HepG2 (cell line): Measurements from ENCODE around the gene CCDC91. TPM values are rescaled to one million over a fixed set of nuclear protein-coding genes. Genes with fewer than 3 reads are reported as not detected.

Source experiments
- ATAC-seq: fragments of 200-7000 bp; cut with Tn5 transposase; 3 replicates; pipeline ENCODE4 v1.9.1; 2020; ENCODE audit warnings: mild to moderate bottlenecking, moderate library complexity
- BruUV-seq: library from RNA; stranded (reverse); fragments of 400-500 nt; replicated peaks from 2 replicates; lab custom pipeline; 2021; lab: Mats Ljungman, UMichigan
- CTCF ChIA-PET: fragments of 300-600 bp; formaldehyde crosslinking; extraction: SDS; loops from one replicate; lab custom pipeline; 2021; ENCODE audit warnings: low total read pairs, inconsistent platforms, low intra/inter-chr PET ratio; lab: Yijun Ruan, JAX
- POLR2A ChIA-PET: fragments of 350-600 bp; sonication (Branson Sonifier 250); formaldehyde crosslinking; loops from one replicate; lab custom pipeline; 2020; ENCODE audit warnings: antibody characterized with exemption, inconsistent platforms; lab: Yijun Ruan, JAX
- DNase-seq: peaks from one replicate; pipeline ENCODE4 v3.0.0-alpha.2; 2015; ENCODE audit warnings: low spot score
- FAIRE-seq: peaks from 3 replicates; lab custom pipeline; 2011; peaks lifted over from hg19 to GRCh38; lab: Jason Lieb, UNC
- H2AFZ ChIP-seq: one replicate; pipeline ENCODE4 v1.6.1; 2011; ENCODE audit warnings: low read length, inconsistent platforms
- H3K27ac ChIP-seq: fragments of 300-600 bp; 3 replicates; pipeline ENCODE4 v1.8.0; 2011; ENCODE audit warnings: mixed run types, mild to moderate bottlenecking, mixed read lengths, low read length, inconsistent platforms; ENCODE audit not compliant: insufficient read depth; ENCODE audit errors: extremely low read length
- H3K27me3 ChIP-seq, 2 experiments: fragments of 200-600 bp in 1 of 2; 2 replicates in 1 of 2; 3 replicates in 1 of 2; pipeline versions ENCODE4 v1.6.0 to v1.8.0; 2011; ENCODE audit warnings: low read length in 2 of 2, mild to moderate bottlenecking in 2 of 2, moderate library complexity in 2 of 2, inconsistent platforms in 1 of 2; ENCODE audit not compliant: insufficient read depth in 2 of 2, control insufficient read depth in 1 of 2
- H3K36me3 ChIP-seq, 2 experiments: fragments of 200-600 bp in 1 of 2; replicated peaks in 1 of 2; 2 replicates in 1 of 2; 3 replicates in 1 of 2; pipeline versions ENCODE4 v1.5.1 to v1.8.0; 2011; ENCODE audit warnings: low read length in 2 of 2, inconsistent platforms in 1 of 2; ENCODE audit not compliant: insufficient read depth in 2 of 2, control insufficient read depth in 1 of 2
- H3K4me1 ChIP-seq: 2 replicates; pipeline ENCODE4 v1.5.1; 2012; ENCODE audit warnings: low read length, inconsistent platforms; ENCODE audit not compliant: insufficient read depth
- H3K4me2 ChIP-seq: 2 replicates; pipeline ENCODE4 v1.6.0; 2011; ENCODE audit warnings: low read depth, low read length, inconsistent platforms
- H3K4me3 ChIP-seq, 3 experiments: fragments of 200-600 bp in 1 of 3; sonication (generic), shearing (Covaris generic) in 1 of 3; replicated peaks in 1 of 3; 2 replicates each; pipeline ENCODE4 v1.5.1; 2011 to 2016; ENCODE audit warnings: low read length in 3 of 3, inconsistent platforms in 2 of 3, low read depth in 2 of 3, mild to moderate bottlenecking in 2 of 3, control low read depth in 1 of 3, mixed read lengths in 1 of 3; ENCODE audit not compliant: insufficient read depth in 1 of 3
- H3K79me2 ChIP-seq: one replicate; pipeline ENCODE4 v1.6.1; 2011; ENCODE audit warnings: low read length, inconsistent platforms; ENCODE audit not compliant: insufficient read depth
- H3K9ac ChIP-seq: 2 replicates; pipeline ENCODE4 v1.6.0; 2011; ENCODE audit warnings: mild to moderate bottlenecking, low read depth, low read length, inconsistent platforms; ENCODE audit not compliant: insufficient read depth
- H3K9me3 ChIP-seq: 2 replicates; pipeline ENCODE4 v1.5.1; 2012; ENCODE audit warnings: mild to moderate bottlenecking, low read length
- H4K20me1 ChIP-seq: 2 replicates; pipeline ENCODE4 v1.6.0; 2011; ENCODE audit warnings: inconsistent platforms, mild to moderate bottlenecking, low read length, moderate library complexity; ENCODE audit not compliant: insufficient read depth
- CEBPB ChIP-seq: IDR thresholded peaks from 2 replicates; pipeline ENCODE4 v1.6.1; 2011; ENCODE audit warnings: low read depth, low read length, improper control_type of control experiment, borderline replicate concordance
- CREBL2 ChIP-seq: sonication (generic); formaldehyde crosslinking; IDR thresholded peaks from 2 replicates; pipeline ENCODE4 v1.8.1; 2023; ENCODE audit warnings: missing genetic modification reagents, mild to moderate bottlenecking, borderline replicate concordance
- MIER2 ChIP-seq: IDR thresholded peaks from 2 replicates; pipeline ENCODE4 v1.6.1; 2016; ENCODE audit warnings: missing biosample characterization, missing genetic modification reagents
- NCOA2 ChIP-seq: sonication (generic); formaldehyde crosslinking; IDR thresholded peaks from 2 replicates; pipeline ENCODE4 v1.8.0; 2022; ENCODE audit warnings: inconsistent platforms
- TEF ChIP-seq: sonication (generic); formaldehyde crosslinking; IDR thresholded peaks from 2 replicates; pipeline ENCODE4 v1.5.0; 2020; ENCODE audit warnings: missing genetic modification reagents
- ZFP41 ChIP-seq: sonication (generic); formaldehyde crosslinking; IDR thresholded peaks from 2 replicates; pipeline ENCODE4 v1.4.0; 2020; ENCODE audit warnings: mild to moderate bottlenecking, missing genetic modification reagents, borderline replicate concordance
- ZNF10 ChIP-seq: sonication (generic); formaldehyde crosslinking; IDR thresholded peaks from 2 replicates; pipeline ENCODE4 v1.4.0; 2020; ENCODE audit warnings: mild to moderate bottlenecking, low read depth, missing genetic modification reagents, borderline replicate concordance
- ZNF567 ChIP-seq: sonication (generic); formaldehyde crosslinking; IDR thresholded peaks from 2 replicates; pipeline ENCODE4 v1.8.1; 2023; ENCODE audit warnings: mild to moderate bottlenecking, missing genetic modification reagents, borderline replicate concordance
- ZNF674 ChIP-seq: sonication (generic); formaldehyde crosslinking; IDR thresholded peaks from 2 replicates; pipeline ENCODE4 v1.5.0; 2020; ENCODE audit warnings: low read depth, mild to moderate bottlenecking, missing genetic modification reagents
- ZNF749 ChIP-seq: sonication (generic); formaldehyde crosslinking; IDR thresholded peaks from 2 replicates; pipeline ENCODE4 v1.8.0; 2022; ENCODE audit warnings: mild to moderate bottlenecking, missing genetic modification reagents, moderate library complexity, borderline replicate concordance
- ZNF883 ChIP-seq: sonication (generic); formaldehyde crosslinking; IDR thresholded peaks from 2 replicates; pipeline ENCODE4 v1.5.1; 2020; ENCODE audit warnings: mild to moderate bottlenecking, missing genetic modification reagents; ENCODE audit errors: not compliant biosample characterization
- WGBS: methylation state at CpG from one replicate; pipeline ENCODE4 v1.1.6; 2017; ENCODE audit warnings: low lambda C conversion rate; 5-methylcytosine and 5-hydroxymethylcytosine counted together
- in situ Hi-C: cut with HindIII; loops from 2 replicates; pipeline ENCODE4 v1.10.0; 2017; ENCODE audit warnings: low pct_unique_long_range_greater_than_20kb; ENCODE audit not compliant: extremely low pct_ligation_motif_present
- intact Hi-C: fragments of 100-400 bp; cut with micrococcal nuclease; formaldehyde crosslinking; loops from one replicate; pipeline ENCODE4 v1.10.0; 2022; ENCODE audit not compliant: unreplicated experiment
- polyA plus RNA-seq, 8 experiments: library from polyadenylated mRNA; depleted of rRNA in 3 of 8; stranded (reverse) in 7 of 8; unstranded in 1 of 8; fragments of >200 nt; fragmentation: Illumina TruSeq in 4 of 8; extraction: Trizol in 4 of 8; gene quantifications; 2 replicates each; pipeline versions ENCODE4 v1.2.1 to v1.2.3, GENCODE V29; 2011 to 2016; ENCODE audit warnings: low read depth in 4 of 8, missing spikeins in 1 of 8, mixed read lengths in 1 of 8; ENCODE audit not compliant: insufficient read depth in 1 of 8
- total RNA-seq, 5 experiments: library from RNA; depleted of rRNA; stranded (reverse); fragments of >200 nt; fragmentation: Illumina TruSeq; extraction: Trizol; gene quantifications; 2 replicates each; pipeline ENCODE4 v1.2.3, GENCODE V29; 2016; ENCODE audit warnings: low read depth in 1 of 5
- TF ChIP-seq, protein P1 (sequence below): sonication (generic); formaldehyde crosslinking; IDR thresholded peaks from 2 replicates; pipeline ENCODE4 v1.8.0; 2022; ENCODE audit warnings: mild to moderate bottlenecking, missing genetic modification reagents, moderate library complexity

Gene CCDC91
- total and polyA plus RNA-seq, 2 of the 13 experiments (the other 11 are each of a cell fraction or from before 2014, with no cell fraction given): 9.8 to 15.8 TPM

DNA sequence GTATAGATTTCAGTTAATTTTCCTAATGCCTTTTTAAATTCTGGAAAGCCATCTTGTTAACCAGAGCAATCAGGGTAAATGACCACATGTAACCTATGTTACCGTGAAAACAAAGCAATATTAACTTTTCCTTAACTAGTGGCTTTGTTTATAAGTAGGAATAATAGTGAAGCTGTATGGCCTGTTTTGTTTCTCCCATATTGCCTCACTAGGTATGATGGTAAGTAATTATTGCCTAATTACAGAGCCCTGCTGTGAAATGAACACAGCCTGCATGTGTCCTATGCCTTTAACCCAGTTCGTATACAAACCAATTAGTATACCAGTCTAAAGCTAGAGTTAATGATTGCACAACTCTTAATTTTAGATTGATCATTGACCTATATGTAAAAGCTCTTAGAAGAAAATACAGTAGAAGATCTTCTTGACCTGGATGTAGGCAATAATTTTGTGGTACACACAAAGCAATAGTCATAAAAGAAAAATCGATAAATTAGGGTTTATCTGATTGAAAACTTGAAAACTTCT, 249.9 kb downstream of the CCDC91 start:
- Histone ChIP-seq H3K27me3 (no peaks in the 10 kb centered on the region), H2AFZ (no peak overlapping the region), H4K20me1 (no peaks in the 10 kb centered on the region), H3K4me2 (no peak overlapping the region), H3K36me3 (no peaks in the 10 kb centered on the region), H3K9me3 (no peaks in the 10 kb centered on the region), H3K4me3 (no peak overlapping the region), H3K79me2 (no peaks in the 10 kb centered on the region), H3K27ac (no peak overlapping the region), H3K4me1 (no peaks in the 10 kb centered on the region), H3K9ac (no peak overlapping the region)
- CTCF ChIA-PET: no interaction called here
- POLR2A ChIA-PET: no interaction called here
- ATAC-seq (no peak), FAIRE-seq (no peak), DNase-seq (no peak)
- 63% methylated on average over 3 of the region's 3 CpGs for WGBS
- intact Hi-C loops (no loop called here), in situ Hi-C loops (no loop called here)
- no TSS peak for BruUV-seq
- peak; percentile 66; the same call in 1 of the 2 replicates for TF ChIP-seq CEBPB
- TF ChIP-seq, protein P1, sequence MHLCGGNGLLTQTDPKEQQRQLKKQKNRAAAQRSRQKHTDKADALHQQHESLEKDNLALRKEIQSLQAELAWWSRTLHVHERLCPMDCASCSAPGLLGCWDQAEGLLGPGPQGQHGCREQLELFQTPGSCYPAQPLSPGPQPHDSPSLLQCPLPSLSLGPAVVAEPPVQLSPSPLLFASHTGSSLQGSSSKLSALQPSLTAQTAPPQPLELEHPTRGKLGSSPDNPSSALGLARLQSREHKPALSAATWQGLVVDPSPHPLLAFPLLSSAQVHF (CRISPR knock-in tag): no peak

DNA sequence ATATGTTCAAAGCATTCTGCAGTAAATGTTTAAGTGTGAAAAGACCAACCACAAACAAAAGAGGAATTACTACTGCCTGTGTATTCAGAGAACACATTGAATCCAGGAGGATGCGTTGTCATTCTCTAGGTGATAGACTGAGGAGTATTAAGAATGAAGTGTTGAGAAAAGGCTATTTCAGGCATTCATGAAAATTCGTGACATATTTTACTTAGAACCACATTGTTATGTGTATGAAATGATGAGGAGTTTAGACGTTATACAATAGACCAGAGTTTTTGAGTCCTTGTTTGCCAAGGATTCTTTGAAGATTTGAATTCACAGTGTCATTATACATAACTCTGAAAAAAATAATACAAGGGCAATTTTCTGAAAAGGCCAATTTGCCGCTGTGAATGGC, 251.8 kb downstream of the CCDC91 start:
- DNase-seq: no peak
- BruUV-seq: no TSS peak
- Histone ChIP-seq H3K27me3 (no peaks in the 10 kb centered on the region), H3K36me3 (no peaks in the 10 kb centered on the region), H2AFZ (no peak overlapping the region), H3K9me3 (no peaks in the 10 kb centered on the region), H3K4me1 (no peaks in the 10 kb centered on the region), H3K9ac (no peak overlapping the region), H3K4me2 (no peak overlapping the region), H3K27ac (no peak overlapping the region), H4K20me1 (no peaks in the 10 kb centered on the region), H3K4me3 (no peak overlapping the region), H3K79me2 (no peaks in the 10 kb centered on the region)
- TF ChIP-seq ZNF749 (CRISPR knock-in tag): no peak
- TF ChIP-seq CREBL2 (CRISPR knock-in tag): no peak
- TF ChIP-seq NCOA2: no peak
- TF ChIP-seq TEF: no peak
- no peak for TF ChIP-seq ZFP41 (CRISPR knock-in tag)
- TF ChIP-seq MIER2 (CRISPR knock-in tag): no peak
- TF ChIP-seq ZNF10 (CRISPR knock-in tag): no peak
- no peak for TF ChIP-seq ZNF567
- no peak for TF ChIP-seq ZNF674
- TF ChIP-seq ZNF883 (CRISPR knock-in tag): no peak
- CTCF ChIA-PET: no interaction called here
- in situ Hi-C loops (no loop called here), intact Hi-C loops (no loop called here)
- FAIRE-seq: no peak
- WGBS: 82% methylated on average over 4 of the region's 4 CpGs
- ATAC-seq: no peak
- POLR2A ChIA-PET: no interaction called here
